SU-DHL-6 (cell line): ENCODE data around the gene KMT2E.

Experiments used
- H2AFZ ChIP-seq: fragments of 200-600 bp; sonication (generic); 2 replicates; pipeline ENCODE4 v1.6.1; 2014; ENCODE audit warnings: low read depth, mild to moderate bottlenecking, moderate library complexity, mixed read lengths, antibody characterized with exemption, low read length; ENCODE audit not compliant: severe bottlenecking
- H3F3A ChIP-seq: fragments of 200-600 bp; shearing (Covaris generic); 2 replicates; pipeline ENCODE4 v1.6.0; 2016; ENCODE audit warnings: antibody characterized with exemption, mild to moderate bottlenecking; ENCODE audit not compliant: insufficient read depth
- H3K27ac ChIP-seq: fragments of 200-600 bp; sonication (generic); 2 replicates; pipeline ENCODE4 v1.5.1; 2016; ENCODE audit warnings: low read depth, mild to moderate bottlenecking, low read length, moderate library complexity, mixed read lengths
- H3K27me3 ChIP-seq: fragments of 200-600 bp; sonication (generic), shearing (Covaris generic); 2 replicates; pipeline ENCODE4 v1.6.0; 2014; ENCODE audit warnings: mild to moderate bottlenecking, low read length
- H3K36me3 ChIP-seq: fragments of 200-600 bp; sonication (generic); 2 replicates; pipeline ENCODE4 v1.6.1; 2014; ENCODE audit warnings: mild to moderate bottlenecking, low read length, mixed read lengths
- H3K4me2 ChIP-seq: fragments of 300-600, 200-600 bp; shearing (Covaris generic), sonication (generic); 2 replicates; pipeline ENCODE4 v1.6.0; 2014; ENCODE audit warnings: low read length, low read depth, mild to moderate bottlenecking; ENCODE audit not compliant: poor library complexity, severe bottlenecking
- H3K4me3 ChIP-seq: fragments of 200-600 bp; sonication (generic); 2 replicates; pipeline ENCODE4 v1.5.1; 2014; ENCODE audit warnings: antibody characterized with exemption, low read length, mild to moderate bottlenecking, mixed read lengths; ENCODE audit not compliant: insufficient read depth, poor library complexity, severe bottlenecking
- H3K79me2 ChIP-seq: fragments of 200-600 bp; sonication (generic); 2 replicates; pipeline ENCODE4 v1.6.1; 2014; ENCODE audit warnings: mild to moderate bottlenecking, low read length, moderate library complexity; ENCODE audit not compliant: insufficient read depth
- H3K9ac ChIP-seq: fragments of 200-600 bp; sonication (generic); 2 replicates; pipeline ENCODE4 v1.7.0; 2014; ENCODE audit warnings: mild to moderate bottlenecking, low read length
- H3K9me2 ChIP-seq: fragments of 200-600 bp; sonication (generic); replicated peaks from 2 replicates; pipeline ENCODE4 v1.6.1; 2014; ENCODE audit warnings: low read length; ENCODE audit not compliant: insufficient read depth
- H3K9me3 ChIP-seq: fragments of 200-600 bp; sonication (generic); 2 replicates; pipeline ENCODE4 v1.6.1; 2014; ENCODE audit warnings: low read length, mixed read lengths; ENCODE audit not compliant: insufficient read depth
- H4K20me1 ChIP-seq: fragments of 200-600 bp; sonication (generic); 2 replicates; pipeline ENCODE4 v1.6.1; 2014; ENCODE audit warnings: low read depth, mild to moderate bottlenecking, antibody characterized with exemption, low read length, moderate library complexity, mixed read lengths
- EZH2phosphoT487 ChIP-seq: fragments of 200-600 bp; sonication (generic), shearing (Covaris generic); conservative IDR thresholded peaks from 2 replicates; pipeline ENCODE4 v1.6.1; 2018; ENCODE audit warnings: mild to moderate bottlenecking, antibody characterized with exemption, low read length, moderate library complexity, mixed read lengths
- TF ChIP-seq, protein P1 (sequence below): fragments of 200-600 bp; sonication (generic); IDR thresholded peaks from one replicate; pipeline ENCODE4 v1.5.1; 2017; ENCODE audit warnings: antibody characterized with exemption, mild to moderate bottlenecking, low read length, moderate library complexity; ENCODE audit not compliant: insufficient read depth, poor library complexity, severe bottlenecking

Gene KMT2E

DNA sequence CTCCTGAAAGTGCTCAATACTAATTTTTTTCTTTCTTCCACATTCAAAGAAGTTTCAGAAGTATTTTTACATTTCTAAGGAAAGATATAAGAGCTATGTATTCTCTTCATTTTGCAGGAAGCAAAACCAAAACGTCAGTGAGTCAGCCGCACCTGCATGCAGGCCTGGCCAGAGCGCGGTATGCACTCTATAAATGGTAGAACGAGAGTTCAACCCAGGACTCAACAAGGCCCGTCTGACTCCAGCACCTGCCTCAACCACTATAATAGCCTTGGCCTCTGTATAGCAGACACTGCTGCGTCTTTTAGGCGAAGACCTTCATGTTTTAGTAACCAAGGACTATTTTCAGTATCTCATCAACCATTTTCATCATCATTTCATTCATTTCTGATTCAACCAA, 113.2 kb downstream of the KMT2E start:
- H4K20me1 ChIP-seq, result no peaks in the 10 kb centered on the region
- no peaks in the 10 kb centered on the region for H3K79me2 ChIP-seq
- no peaks in the 10 kb centered on the region for H3K9me2 ChIP-seq
- no peaks in the 10 kb centered on the region for H3K9me3 ChIP-seq
- no peak overlapping the region for H3K9ac ChIP-seq
- no peak overlapping the region for H3K27ac ChIP-seq
- 0 out of 2 replicates have a peak, but pooled peaks cover 3% of the 10 kb centered on the region for H3K36me3 ChIP-seq
- 0 out of 2 replicates have a peak, but pooled peaks cover under 1% of the 10 kb centered on the region for H3F3A ChIP-seq
- H3K27me3 ChIP-seq, result no peaks in the 10 kb centered on the region
- H2AFZ ChIP-seq, result no peak overlapping the region
- no peak for TF ChIP-seq EZH2phosphoT487
- TF ChIP-seq, protein P1, sequence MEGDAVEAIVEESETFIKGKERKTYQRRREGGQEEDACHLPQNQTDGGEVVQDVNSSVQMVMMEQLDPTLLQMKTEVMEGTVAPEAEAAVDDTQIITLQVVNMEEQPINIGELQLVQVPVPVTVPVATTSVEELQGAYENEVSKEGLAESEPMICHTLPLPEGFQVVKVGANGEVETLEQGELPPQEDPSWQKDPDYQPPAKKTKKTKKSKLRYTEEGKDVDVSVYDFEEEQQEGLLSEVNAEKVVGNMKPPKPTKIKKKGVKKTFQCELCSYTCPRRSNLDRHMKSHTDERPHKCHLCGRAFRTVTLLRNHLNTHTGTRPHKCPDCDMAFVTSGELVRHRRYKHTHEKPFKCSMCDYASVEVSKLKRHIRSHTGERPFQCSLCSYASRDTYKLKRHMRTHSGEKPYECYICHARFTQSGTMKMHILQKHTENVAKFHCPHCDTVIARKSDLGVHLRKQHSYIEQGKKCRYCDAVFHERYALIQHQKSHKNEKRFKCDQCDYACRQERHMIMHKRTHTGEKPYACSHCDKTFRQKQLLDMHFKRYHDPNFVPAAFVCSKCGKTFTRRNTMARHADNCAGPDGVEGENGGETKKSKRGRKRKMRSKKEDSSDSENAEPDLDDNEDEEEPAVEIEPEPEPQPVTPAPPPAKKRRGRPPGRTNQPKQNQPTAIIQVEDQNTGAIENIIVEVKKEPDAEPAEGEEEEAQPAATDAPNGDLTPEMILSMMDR, result no peak
- no peak overlapping the region for H3K4me2 ChIP-seq
- H3K4me3 ChIP-seq, result no peak overlapping the region

DNA sequence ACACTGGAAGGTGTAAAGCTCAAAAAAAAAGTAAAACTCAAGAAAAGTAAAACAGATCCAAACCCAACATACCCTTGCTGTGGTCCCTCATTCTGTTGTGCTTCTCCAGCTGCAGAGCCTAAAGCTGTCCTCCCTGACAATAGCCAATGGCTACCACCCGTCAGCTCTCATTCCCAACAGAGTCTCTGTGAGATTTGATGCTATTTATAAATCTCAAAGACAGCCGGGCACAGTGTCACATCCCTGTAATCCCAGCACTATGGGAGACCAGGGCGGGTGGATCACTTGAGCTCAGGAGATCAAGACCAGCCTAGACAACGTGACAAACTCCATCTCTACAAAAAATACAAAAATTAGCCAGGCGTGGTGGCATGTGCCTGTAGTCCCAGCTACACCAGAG, 116.0 kb downstream of the KMT2E start:
- Histone ChIP-seq H3K27me3 (no peaks in the 10 kb centered on the region), H3K27ac (no peak overlapping the region), H2AFZ (no peak overlapping the region), H3K4me3 (no peak overlapping the region), H4K20me1 (no peaks in the 10 kb centered on the region), H3K9ac (no peak overlapping the region), H3K79me2 (no peaks in the 10 kb centered on the region), H3K9me3 (no peaks in the 10 kb centered on the region), H3K36me3 (0 out of 2 replicates have a peak, but pooled peaks cover 3% of the 10 kb centered on the region), H3F3A (no peaks in the 10 kb centered on the region), H3K4me2 (no peak overlapping the region), H3K9me2 (no peaks in the 10 kb centered on the region)
- no peak for TF ChIP-seq EZH2phosphoT487
- TF ChIP-seq, protein P1, result no peak

DNA sequence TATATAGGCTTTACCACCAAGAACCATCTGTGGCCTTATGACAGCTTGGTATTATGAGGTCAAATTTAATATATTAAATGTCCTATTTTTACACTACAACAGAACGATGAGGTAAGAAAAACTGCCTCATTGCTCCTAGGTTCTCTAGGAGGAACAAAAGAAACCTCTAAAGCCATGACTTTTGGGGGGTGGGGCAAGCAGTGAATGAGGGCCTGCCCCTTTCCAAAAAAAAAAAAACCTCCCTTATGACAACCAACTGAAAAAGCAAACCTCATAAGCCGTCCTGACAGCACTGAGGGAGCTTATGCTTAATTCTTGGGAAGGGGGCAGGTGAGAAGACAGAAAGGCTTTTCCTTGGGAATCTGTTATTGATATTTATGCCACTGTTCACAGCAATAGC, 116.6 kb downstream of the KMT2E start:
- Histone ChIP-seq H3K79me2 (no peaks in the 10 kb centered on the region), H3K36me3 (no peaks in the 10 kb centered on the region), H3F3A (no peaks in the 10 kb centered on the region), H3K9me3 (no peaks in the 10 kb centered on the region), H4K20me1 (no peaks in the 10 kb centered on the region), H3K27me3 (no peaks in the 10 kb centered on the region), H3K9me2 (no peaks in the 10 kb centered on the region), H2AFZ (no peak overlapping the region), H3K4me2 (no peak overlapping the region), H3K9ac (no peak overlapping the region), H3K4me3 (no peak overlapping the region), H3K27ac (no peak overlapping the region)
- TF ChIP-seq, protein P1, result no peak
- TF ChIP-seq EZH2phosphoT487, result no peak
